SH-SY5Y (cell line): Measurements from ENCODE around the gene TTLL8.

ENCODE experiments used
- GATA2 ChIP-seq: IDR thresholded peaks from 2 replicates; pipeline ENCODE4 v1.6.1; 2011; ENCODE audit warnings: mild to moderate bottlenecking, low read depth, low read length
- GATA3 ChIP-seq: IDR thresholded peaks from 2 replicates; pipeline ENCODE4 v1.6.1; 2011; ENCODE audit warnings: low read depth, mild to moderate bottlenecking, low read length, moderate library complexity

- TF ChIP-seq GATA3 (no peak), GATA2 (no peak)
Measured at GRCh38 chr22:50016308-50016987, 41.6 kb downstream of the TTLL8 start.
